Measurements from ENCODE around the gene ITGAE.

ITGAE gene

DNA sequence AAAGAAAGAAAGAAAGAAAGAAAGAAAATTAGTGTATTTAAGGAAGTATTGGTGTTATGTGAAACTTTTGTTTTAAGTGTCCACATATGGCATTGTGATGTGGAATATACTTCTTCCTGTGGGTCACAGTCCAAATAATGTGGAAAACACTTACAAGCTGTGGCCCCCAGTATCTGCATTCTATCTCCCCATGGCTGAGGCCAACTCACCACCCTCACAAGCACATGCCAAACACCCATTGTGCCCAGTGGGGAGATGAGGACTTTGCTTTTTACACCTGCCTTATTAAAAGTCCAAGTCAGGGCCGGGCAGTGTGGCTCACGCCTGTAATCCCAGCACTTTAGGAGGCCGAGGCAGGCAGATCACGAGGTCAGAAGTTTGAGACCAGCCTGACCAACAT is 101.0 kb downstream of the ITGAE start:
- Mint-ChIP-seq H3K4me1 (ENCODE audit: low read depth) (peaks cover 16% of the 10 kb centered on the region), H3K9me3 (peaks cover 16% of the 10 kb centered on the region), H3K36me3 (ENCODE audit: low read depth) (peaks cover 30% of the 10 kb centered on the region), H3K27me3 (ENCODE audit: low read depth) (no peaks in the 10 kb centered on the region), H3K27ac (no peak overlapping the region), H3K4me3 (no peak overlapping the region)

DNA sequence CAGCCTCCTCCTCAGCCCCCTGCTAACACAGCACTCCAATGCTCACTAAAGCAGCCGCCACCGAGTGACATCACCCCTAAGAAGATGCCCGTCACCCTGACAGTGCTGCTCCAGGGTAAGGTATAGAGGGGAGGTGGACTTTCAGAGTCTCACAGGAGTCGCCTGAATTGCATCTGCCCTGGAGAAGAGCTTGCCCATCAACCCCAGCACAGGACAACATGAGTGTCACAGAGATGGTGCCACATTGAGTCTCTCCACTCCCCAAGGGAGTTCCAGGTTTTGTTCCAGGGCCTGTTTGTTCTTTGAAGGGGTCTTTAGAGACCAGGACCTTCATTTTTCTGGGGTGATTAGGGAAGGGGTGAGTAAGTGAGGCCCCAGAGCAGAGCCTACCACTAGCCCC is 102.8 kb downstream of the ITGAE start:
- H3K4me1 Mint-ChIP-seq (ENCODE audit: low read depth): peaks cover 26% of the 10 kb centered on the region
- H3K4me3 Mint-ChIP-seq: peak overlapping the region; percentile 66
- H3K27ac Mint-ChIP-seq: no peak overlapping the region
- H3K36me3 Mint-ChIP-seq (ENCODE audit: low read depth): peaks cover 36% of the 10 kb centered on the region
- no peaks in the 10 kb centered on the region for H3K27me3 Mint-ChIP-seq (ENCODE audit: low read depth)
- peaks cover 16% of the 10 kb centered on the region for H3K9me3 Mint-ChIP-seq

DNA sequence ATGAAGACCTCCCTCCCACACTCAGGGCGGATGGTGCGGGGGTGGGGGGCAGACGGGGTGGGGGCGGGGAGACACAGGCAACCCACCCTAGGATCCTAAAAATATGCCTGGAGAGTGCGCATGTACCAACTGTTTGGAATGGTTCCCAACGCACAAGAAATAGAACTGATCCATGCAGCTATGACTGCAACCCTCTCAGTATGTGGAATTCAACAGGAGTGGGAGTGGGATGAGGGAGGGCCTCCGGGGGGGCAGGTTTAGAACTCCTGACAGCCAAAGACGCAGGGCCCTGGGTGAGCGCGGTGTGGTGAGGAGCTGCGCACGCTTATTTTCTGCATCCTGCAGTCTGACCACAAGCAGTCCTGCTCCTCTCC is 103.9 kb downstream of the ITGAE start:
- Mint-ChIP-seq H3K27ac (no peak overlapping the region), H3K36me3 (ENCODE audit: low read depth) (peaks cover 28% of the 10 kb centered on the region), H3K9me3 (peaks cover 7% of the 10 kb centered on the region), H3K27me3 (ENCODE audit: low read depth) (no peaks in the 10 kb centered on the region), H3K4me3 (no peak overlapping the region), H3K4me1 (ENCODE audit: low read depth) (peaks cover 28% of the 10 kb centered on the region)

DNA sequence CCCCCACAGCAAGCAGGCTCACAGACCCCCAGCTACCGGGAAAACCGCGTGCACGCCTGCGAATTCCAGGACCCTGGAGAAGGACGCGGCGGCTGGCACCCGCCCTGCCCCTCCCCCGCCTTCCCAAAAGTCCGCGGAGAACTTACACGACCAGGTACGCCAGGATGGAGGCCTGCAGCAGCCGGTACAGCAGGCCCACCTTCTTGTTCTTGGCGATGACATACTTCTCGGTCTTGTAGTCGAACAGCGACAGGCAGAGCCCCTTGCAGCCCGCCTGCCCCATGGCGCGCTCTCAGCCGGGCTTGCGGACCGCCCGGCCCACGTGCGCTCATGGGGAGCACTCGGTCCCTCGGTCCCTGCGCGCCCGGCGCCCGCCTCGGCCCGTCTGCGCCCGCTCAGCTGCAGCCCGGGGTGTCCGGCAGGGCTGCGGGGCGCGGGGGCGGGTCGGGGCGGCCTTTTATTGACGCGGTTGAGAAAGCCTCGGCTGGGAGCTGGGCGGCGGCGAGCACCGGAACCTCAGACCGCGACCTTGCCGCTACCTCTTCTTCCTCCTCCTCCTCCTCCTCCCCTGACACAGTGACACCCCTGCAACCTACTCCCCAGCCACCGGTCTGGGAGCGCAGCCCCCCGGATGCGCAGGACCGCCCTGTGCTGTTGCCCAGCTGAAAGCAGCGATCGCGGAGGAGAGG is 105.1 kb downstream of the ITGAE start, which contains the start of gene P2RX5:
P2RX5 (minus strand) TSS at position 433 of the 689 bp plus-strand sequence; CDS start at position 283, 150 bp downstream.
- peaks cover 7% of the 10 kb centered on the region for H3K9me3 Mint-ChIP-seq
- peak within 1 kb of the TSS; percentile 97 for H3K4me3 Mint-ChIP-seq
- H3K27me3 Mint-ChIP-seq (ENCODE audit: low read depth): no peaks in the 10 kb centered on the region
- peaks cover 33% of the 10 kb centered on the region for H3K4me1 Mint-ChIP-seq (ENCODE audit: low read depth)
- peaks cover 28% of the 10 kb centered on the region for H3K36me3 Mint-ChIP-seq (ENCODE audit: low read depth)
- H3K27ac Mint-ChIP-seq: peak within 1 kb of the TSS; percentile 90

DNA sequence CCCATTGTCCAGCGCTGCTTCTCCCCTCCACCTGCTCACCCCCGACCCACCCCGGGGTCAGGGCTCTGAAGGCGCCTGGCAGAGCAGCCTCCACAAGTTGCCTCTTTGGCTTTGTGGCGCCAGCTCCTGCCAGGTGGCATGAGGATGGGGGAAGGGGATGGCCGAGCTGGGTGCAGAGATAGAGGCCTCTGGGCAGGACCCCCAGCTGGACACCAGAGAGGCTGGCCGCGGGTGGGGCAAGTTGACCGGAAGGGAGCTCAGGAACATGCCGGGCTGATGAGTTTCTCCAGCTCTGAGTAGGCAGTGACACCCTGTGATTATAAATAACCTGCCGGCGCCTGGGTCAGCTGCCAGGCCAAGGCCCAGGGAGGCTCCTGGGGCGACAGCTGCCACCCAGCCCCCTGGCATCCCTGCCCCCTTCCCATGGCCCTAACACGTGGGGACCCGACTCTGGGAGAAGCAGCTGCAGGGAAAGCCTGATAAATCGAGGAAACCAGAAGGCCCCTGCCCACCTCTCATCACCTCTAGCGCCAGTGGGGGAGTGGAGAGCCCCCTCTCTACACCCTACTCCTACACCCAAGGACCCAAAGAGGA is 105.8 kb downstream of the ITGAE start:
- Mint-ChIP-seq H3K4me3 (peak overlapping the region; percentile 97), H3K36me3 (ENCODE audit: low read depth) (peaks cover 30% of the 10 kb centered on the region), H3K9me3 (peaks cover 7% of the 10 kb centered on the region), H3K27me3 (ENCODE audit: low read depth) (no peaks in the 10 kb centered on the region), H3K27ac (peak overlapping the region; percentile 49), H3K4me1 (ENCODE audit: low read depth) (peaks cover 38% of the 10 kb centered on the region)

DNA sequence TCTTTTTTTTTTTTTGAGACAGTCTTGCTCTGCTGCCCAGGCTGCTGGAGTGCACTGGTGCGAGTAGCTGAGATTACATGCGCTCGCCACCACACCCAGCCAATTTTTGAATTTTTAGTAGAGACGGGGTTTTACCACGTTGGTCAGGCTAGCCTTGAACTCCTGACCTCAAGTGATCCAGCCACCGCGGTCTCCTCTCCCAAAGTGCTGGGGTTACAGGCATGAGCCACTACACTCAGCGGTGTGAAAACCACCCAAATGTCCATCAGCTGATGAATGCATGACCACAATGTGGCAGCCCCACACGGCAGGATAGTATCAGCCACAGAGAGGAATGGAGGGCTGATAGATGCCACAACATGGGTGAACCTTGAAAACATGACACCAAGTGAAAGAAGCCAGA is 107.2 kb downstream of the ITGAE start:
- Mint-ChIP-seq H3K9me3 (peaks cover 7% of the 10 kb centered on the region), H3K4me1 (ENCODE audit: low read depth) (peaks cover 39% of the 10 kb centered on the region), H3K36me3 (ENCODE audit: low read depth) (peaks cover 33% of the 10 kb centered on the region), H3K4me3 (peak overlapping the region; percentile 97), H3K27me3 (ENCODE audit: low read depth) (no peaks in the 10 kb centered on the region), H3K27ac (peak overlapping the region; percentile 83)

DNA sequence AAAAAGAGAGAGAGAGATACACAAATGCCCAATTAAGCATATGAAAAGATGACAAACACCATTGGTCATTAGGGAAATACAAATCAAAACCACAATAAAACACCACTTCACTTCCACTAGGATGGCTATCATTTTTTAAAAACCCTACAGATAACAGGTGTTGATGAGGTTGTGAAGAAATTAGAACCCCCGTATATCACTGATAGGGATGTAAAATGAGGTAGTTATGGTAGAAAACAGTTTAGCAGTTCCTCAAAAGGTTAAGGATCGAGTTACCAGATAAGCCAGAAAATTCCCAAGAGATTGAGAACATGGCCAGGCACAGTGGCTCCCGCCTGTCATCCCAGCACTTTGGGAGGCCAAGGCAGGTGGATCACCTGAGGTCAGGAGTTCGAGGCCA is 107.8 kb downstream of the ITGAE start:
- Mint-ChIP-seq H3K4me3 (peak overlapping the region; percentile 68), H3K27me3 (ENCODE audit: low read depth) (no peaks in the 10 kb centered on the region), H3K9me3 (peaks cover 7% of the 10 kb centered on the region), H3K36me3 (ENCODE audit: low read depth) (peaks cover 35% of the 10 kb centered on the region), H3K4me1 (ENCODE audit: low read depth) (peaks cover 41% of the 10 kb centered on the region), H3K27ac (peak overlapping the region; percentile 62)

DNA sequence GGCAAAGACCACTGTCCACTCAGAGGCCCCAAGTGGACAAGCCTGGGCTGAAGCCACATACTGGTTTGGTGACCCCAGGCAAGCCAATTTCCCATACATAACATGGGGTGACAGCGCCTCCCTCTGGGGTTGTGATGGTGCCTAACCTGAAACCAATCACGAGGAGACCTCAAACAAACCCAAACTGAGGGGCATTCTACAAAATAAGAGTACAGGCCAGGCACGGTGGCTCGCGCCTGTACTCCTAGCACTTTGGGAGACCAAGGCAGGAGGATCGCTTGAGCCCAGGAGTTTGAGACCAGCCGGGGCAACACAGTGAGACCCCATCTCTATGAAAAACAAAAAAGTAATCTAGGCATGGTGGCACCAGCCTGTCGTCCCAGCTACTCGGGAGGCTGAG is 108.6 kb downstream of the ITGAE start:
- H3K4me3 Mint-ChIP-seq: peak overlapping the region; percentile 68
- H3K36me3 Mint-ChIP-seq (ENCODE audit: low read depth): peaks cover 38% of the 10 kb centered on the region
- no peaks in the 10 kb centered on the region for H3K9me3 Mint-ChIP-seq
- H3K27ac Mint-ChIP-seq: no peak overlapping the region
- no peaks in the 10 kb centered on the region for H3K27me3 Mint-ChIP-seq (ENCODE audit: low read depth)
- peaks cover 37% of the 10 kb centered on the region for H3K4me1 Mint-ChIP-seq (ENCODE audit: low read depth)

DNA sequence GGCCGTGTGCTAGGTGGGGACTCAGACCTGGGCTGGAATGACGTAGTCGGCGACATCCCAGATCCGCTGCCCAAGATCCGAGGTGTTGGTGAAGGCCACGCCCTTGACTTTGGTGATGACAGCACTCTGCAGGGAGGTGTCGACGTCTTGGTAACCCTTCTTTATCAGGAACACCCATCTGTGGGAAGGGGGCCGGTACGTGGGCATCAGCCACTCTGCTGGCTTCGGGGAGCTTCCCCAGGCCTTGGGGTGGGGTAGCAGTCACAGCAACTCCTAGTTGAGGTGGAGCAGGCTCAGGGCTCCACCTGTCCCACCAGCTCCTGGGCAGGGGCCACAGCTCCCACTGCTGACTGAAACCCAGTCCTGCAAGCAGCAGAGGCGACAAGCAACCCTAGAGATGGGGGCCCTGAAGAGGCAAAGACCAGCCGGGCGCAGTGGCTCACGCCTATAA is 109.3 kb downstream of the ITGAE start:
- H3K9me3 Mint-ChIP-seq: no peaks in the 10 kb centered on the region
- H3K4me1 Mint-ChIP-seq (ENCODE audit: low read depth): peaks cover 35% of the 10 kb centered on the region
- H3K36me3 Mint-ChIP-seq (ENCODE audit: low read depth): peaks cover 38% of the 10 kb centered on the region
- no peaks in the 10 kb centered on the region for H3K27me3 Mint-ChIP-seq (ENCODE audit: low read depth)
- no peak overlapping the region for H3K27ac Mint-ChIP-seq
- H3K4me3 Mint-ChIP-seq: no peak overlapping the region

DNA sequence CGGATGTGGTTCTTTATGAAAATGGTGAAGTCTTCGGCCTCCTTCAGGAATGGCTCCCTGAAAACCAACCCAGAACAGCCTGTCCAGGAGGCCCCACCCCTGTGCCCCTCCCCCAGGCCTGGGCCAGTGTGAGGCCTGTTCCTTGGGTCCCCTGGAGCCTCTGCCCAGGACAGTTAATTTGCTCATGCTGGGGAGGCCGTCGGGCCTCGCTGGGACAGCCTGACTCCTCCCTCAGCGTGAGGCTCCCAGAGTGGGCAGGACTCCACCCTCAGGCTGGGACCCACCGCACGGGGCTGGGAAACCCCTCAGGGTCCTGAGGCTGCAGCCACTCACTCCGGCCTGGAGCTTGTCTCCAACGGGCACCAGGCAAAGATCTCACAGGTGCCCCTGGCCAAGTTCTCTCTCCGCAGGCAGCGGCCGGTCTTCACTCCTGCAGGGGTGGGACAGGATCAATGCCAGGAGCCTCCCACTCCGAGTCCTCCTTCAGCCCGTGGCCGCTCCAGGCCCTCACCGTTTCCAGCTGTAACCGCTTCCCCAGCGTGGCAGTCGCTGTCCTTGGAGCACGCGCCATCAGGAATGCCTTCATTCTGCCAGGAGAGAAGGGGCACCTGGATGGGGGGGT is 110.8 kb downstream of the ITGAE start:
- H3K4me3 Mint-ChIP-seq: no peak overlapping the region
- no peaks in the 10 kb centered on the region for H3K9me3 Mint-ChIP-seq
- H3K27ac Mint-ChIP-seq: no peak overlapping the region
- no peaks in the 10 kb centered on the region for H3K27me3 Mint-ChIP-seq (ENCODE audit: low read depth)
- peaks cover 33% of the 10 kb centered on the region for H3K4me1 Mint-ChIP-seq (ENCODE audit: low read depth)
- H3K36me3 Mint-ChIP-seq (ENCODE audit: low read depth): peaks cover 36% of the 10 kb centered on the region

DNA sequence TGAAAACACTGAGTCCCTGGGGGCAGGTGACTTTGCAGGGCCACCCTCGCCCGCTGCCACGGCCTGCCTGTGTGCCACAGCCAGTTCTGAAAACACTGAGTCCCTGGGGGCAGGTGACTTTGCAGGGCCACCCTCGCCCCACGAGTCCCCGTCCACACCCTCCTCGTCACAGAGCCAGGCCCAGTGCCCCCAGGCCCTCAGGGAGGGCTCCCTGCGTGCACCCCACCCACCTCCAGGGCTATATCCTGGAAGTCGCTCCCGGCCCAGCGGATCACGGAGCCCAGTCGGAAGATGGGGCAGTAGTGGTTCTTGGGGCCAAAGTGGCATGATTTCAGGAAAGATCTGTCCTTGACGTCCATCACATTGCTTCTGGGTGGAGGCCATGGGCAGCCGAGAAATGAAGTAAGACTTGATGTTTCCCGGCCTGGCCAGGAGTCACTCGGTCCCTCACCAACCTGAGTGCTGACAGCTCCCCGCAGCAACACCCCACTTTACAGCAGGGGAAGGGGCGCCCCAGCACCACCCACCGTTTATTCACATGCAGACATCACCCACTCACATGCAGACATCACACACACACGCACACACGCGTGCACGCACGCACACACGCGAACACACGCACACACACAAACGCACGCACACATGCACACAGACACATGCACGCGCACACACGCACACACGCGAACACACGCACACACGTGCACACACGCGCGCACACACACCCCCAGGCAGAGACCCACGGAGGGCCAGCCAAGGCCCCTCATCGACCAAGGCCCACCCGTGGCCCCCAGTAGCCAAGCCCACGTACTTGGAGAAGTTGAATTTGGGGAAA is 111.5 kb downstream of the ITGAE start:
- H3K36me3 Mint-ChIP-seq (ENCODE audit: low read depth): peaks cover 34% of the 10 kb centered on the region
- H3K4me3 Mint-ChIP-seq: no peak overlapping the region
- H3K4me1 Mint-ChIP-seq (ENCODE audit: low read depth): peaks cover 32% of the 10 kb centered on the region
- no peaks in the 10 kb centered on the region for H3K9me3 Mint-ChIP-seq
- no peaks in the 10 kb centered on the region for H3K27me3 Mint-ChIP-seq (ENCODE audit: low read depth)
- no peak overlapping the region for H3K27ac Mint-ChIP-seq

DNA sequence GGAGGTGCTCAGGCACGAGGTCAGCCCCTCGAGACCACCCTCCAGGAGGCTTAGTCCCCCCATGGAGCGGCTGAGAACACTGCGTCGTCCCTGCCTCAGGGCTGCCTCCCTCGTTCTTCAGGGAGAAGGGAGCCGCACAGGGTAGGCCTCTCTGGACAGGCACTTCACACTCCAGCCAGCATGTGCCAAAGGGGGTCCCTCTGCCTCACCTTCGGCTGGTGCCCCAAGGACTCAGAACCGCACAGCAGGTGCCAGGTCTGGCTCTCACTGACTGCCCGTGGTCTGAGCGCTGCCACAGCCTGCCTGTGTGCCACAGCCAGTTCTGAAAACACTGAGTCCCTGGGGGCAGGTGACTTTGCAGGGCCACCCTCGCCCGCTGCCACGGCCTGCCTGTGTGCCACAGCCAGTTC is 112.1 kb downstream of the ITGAE start:
- Mint-ChIP-seq H3K4me1 (ENCODE audit: low read depth) (peaks cover 31% of the 10 kb centered on the region), H3K9me3 (no peaks in the 10 kb centered on the region), H3K27me3 (ENCODE audit: low read depth) (no peaks in the 10 kb centered on the region), H3K4me3 (no peak overlapping the region), H3K27ac (no peak overlapping the region), H3K36me3 (ENCODE audit: low read depth) (peaks cover 35% of the 10 kb centered on the region)

DNA sequence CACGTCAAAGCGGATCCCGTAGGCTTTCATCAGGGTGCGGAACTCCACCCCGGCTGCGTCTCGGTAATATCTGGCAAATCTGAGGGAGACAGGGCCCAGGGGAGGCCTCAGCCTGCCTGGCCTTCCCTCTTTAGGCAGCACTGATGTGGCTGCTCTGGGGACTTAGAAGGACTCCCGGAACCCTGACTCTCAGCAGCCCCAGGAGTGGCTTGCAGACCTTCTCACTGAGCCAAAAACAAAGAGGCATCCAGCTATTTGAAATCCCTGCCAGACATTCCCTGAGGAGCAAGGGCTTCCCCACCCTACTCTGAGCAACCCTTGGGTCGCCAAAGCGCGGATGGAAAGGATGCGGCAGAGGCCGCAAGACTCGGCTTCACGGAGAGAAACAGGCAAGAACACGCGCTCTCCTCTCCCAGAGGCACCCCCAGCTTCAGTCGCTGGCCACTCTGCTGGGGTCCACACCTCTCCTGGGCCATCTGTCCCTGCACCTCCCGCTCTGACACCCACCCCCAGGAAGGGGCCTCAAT is 112.9 kb downstream of the ITGAE start:
- Mint-ChIP-seq H3K27me3 (ENCODE audit: low read depth) (no peaks in the 10 kb centered on the region), H3K36me3 (ENCODE audit: low read depth) (peaks cover 32% of the 10 kb centered on the region), H3K4me3 (no peak overlapping the region), H3K9me3 (no peaks in the 10 kb centered on the region), H3K4me1 (ENCODE audit: low read depth) (peaks cover 33% of the 10 kb centered on the region), H3K27ac (no peak overlapping the region)

DNA sequence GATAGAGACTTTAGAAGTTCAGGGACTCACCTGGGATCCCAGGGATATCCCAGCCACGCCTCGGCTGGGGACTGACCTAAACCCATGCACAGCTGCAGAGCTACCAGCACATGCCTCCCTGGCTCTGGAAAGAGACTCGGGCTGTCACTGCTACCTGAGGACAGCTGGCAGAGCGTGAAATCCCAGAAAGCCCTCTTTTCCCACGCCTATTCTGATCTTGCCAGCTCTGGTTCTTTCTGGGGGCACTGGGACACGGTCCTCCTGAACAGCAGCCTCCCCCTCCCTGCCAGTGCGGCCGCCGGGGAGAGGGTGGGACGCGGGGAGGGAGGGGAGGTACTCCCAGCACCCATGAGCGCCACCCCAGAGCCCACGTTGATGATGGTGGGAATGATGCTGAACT is 115.8 kb downstream of the ITGAE start:
- Mint-ChIP-seq H3K27ac (no peak overlapping the region), H3K27me3 (ENCODE audit: low read depth) (no peaks in the 10 kb centered on the region), H3K36me3 (ENCODE audit: low read depth) (peaks cover 34% of the 10 kb centered on the region), H3K9me3 (no peaks in the 10 kb centered on the region), H3K4me1 (ENCODE audit: low read depth) (peaks cover 32% of the 10 kb centered on the region), H3K4me3 (no peak overlapping the region)
